ENCODE data around the gene SGK1.
"Not testable (repeated sequence)": the region's sequence is repeated elsewhere in the genome, so short reads cannot be mapped to it uniquely, and the experiment has no call there.

Gene SGK1

DNA sequence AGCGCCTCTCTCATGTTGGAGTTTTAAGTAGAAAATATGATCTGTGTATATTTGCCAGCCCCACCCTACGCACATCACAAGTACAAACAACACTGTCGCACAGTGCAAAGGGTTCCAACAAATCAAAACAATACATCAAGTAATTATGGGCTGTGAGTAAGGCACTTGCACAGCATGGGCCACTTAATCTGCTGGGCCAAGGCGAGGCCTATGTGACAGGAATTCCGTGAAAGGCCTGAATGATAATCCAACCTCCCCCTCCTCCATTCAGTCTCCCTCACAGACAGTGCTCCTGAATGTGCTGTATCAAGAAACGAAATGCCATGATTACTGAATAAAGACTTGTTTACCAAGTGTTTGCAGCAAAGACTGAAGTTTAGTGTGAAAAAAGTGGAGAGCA lies 135.4 kb downstream of the SGK1 start:
- no peak for DNase-seq

- not testable (repeated sequence) for DNase-seq
Measured at GRCh38 chr6:134181726-134182125, 136.2 kb downstream of the SGK1 start.

DNA sequence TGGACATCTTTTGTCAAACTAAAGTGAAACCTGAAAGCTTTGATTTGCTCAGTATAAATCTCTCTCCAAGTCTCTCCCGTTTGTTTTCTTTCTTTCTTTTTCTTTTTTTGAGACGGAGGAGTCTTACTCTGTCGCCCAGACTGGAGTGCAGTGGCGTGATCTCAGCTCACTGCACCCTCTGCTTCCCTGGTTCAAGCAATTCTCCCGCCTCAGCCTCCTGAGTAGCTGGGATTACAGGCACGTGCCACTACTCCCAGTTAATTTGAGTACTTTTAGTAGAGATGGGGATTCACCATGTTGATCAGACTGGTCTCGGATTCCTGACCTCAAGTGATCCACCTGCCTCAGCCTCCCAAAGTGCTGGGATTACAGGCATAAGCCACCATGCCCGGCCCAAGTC lies 136.7 kb downstream of the SGK1 start:
- DNase-seq: not testable (repeated sequence)

GRCh38 chr6:134180540-134180939 lies 137.4 kb downstream of the SGK1 start:
- not testable (repeated sequence) for DNase-seq

- peak; percentile 75 to 80 for DNase-seq
Measured at GRCh38 chr6:134178161-134179044, 139.5 kb downstream of the SGK1 start.

DNA sequence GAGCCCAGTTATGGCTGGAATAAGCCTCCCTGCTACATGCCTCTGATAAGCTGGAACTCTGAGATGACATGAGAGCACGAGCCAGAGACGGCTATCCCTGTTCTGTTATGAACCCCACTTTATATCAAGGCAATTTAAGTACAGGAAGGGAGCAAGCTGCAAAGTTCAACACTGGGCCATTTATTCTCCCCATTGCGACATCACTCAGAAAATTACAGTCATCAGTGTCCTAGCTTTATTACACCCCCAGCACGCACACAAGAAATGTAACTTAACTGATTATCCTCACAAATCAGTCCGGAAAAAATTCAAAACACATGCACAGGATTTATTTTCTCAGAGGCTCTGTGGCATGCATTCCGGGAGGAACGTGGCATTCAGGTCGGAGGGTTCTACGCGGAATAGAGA lies 140.2 kb downstream of the SGK1 start:
- peak in 1 of 2 donors; percentile 4 for DNase-seq

DNA sequence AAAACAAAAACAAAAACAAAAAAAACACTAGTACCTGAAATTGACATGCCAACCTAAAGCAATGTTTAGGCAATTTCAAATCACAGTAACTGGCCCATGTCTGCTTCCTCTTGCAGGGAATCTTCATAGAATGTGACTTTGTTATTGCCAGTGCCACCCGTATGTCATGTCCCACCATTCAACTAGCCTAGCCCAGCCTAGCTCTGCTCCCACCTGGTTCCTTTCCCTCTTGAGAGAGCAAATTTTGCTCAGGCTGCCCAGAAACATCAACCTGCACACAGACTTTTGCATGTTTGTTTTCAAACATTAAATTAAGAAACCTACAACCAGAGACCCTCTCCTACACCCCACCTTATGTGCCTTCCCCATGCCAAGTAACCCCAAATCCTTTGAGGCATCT lies 140.7 kb downstream of the SGK1 start:
- no peak for DNase-seq

DNA sequence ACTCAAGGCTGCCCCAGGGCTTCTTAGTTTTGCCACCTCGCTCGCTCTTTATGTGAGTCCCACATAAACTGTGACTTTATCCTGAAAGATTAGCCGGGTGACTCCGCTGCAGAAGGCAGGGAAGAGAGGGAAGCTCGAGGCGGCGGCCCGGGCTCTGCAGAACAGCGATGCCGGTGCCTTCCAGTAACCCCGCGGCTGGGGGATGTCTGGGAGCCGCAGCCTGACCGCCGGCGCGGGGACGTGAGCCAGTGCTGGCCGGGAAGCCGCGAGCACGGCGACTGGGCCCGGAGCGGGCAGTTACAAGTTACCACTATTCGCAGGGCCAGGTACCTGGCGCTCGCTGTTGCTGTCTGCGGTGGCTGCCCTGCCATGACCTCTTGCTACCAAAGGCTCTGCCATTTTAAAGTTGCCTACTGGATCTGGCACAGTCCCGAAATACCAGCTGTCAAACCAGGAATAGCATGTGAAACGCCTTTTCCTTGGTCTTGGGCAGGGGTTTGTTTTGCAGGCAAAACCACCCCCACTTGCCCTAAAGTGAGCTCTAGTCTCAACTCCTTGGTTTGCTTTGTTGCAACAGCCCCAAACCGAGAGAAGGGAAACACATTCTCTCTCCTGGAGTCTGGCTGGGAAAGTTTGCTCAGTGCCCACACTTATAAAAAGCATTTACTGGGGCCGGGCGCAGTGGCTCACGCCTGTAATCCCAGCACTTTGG lies 141.5 kb downstream of the SGK1 start:
- DNase-seq: peak in 1 of 2 donors; percentile 6

GRCh38 chr6:134175532-134176263 lies 142.2 kb downstream of the SGK1 start:
- DNase-seq: peak; percentile 53 to 61

DNA sequence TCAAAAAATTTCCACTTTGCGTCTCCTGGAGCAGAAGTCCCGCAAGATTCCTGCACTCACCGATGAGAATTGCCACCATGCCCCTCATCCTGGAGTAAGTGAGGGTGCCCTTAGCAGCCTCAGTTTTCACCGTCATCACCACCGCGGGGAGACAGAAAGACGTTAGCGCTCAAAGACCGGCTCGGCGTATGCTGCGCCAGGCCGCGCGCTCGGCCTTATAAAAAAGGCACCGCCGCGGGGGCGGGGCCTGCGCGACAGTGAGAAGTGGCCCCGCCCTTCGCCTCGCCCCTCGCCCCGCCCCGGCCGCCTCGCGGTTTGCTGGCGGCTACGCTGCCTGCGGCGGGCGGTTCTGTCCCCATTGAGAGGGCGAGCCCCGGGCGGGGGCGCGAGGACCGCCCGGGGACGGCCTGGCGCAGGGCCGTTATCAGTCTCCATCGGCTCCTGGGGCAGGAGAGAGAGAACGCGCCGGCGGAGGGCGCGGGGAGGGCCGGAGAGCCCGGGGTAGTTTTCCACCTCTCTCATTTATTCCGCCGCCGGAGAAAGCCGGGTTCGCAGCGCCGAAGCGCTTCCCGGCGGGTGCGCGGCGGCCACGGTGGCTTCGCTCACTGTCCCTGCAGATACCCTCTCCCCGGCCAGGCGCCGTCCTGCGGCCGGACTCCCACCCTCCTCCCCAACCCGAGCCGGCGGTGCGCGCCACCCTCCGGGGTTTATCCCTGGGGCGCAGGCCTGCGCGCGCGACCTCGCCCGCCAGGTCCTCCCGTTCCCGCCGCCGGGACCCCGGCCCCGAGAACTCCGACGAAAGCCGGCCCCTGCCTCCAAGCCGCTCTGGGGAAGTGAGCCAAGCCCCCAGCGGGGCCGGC lies 143.0 kb downstream of the SGK1 start:
- DNase-seq: peak; percentile 95 to 96

DNA sequence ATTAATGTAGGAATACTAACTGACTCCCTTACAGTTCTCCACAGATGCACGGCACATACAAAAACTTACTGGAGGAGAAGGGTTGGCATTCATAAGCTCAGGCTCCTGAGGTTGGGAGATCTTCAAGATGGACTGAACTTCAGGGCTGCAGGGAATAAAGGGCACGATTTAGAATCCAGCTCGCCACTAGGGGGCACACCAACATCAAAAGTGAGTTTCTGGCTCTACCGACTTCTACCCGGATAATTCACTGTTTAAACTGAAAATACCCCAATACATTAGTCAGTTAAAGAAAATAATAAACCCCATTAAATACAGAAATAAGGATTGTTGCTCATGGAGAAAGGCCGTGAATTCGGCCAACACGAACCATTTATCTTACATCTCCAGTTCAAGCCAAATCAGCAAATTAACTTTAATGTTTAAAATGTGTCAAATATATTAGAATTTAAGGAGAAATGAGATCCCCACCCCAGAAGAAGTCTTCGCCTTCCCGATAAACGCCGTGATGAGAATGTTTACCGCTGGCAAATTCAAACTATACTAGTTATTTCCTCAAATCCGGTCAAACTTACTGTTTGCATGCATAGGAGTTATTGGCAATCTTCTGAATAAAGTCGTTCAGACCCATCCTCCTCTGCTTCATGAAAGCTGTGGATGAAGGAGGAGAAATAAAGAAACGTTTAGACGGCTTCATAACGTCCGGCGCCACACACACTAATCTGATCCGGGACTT lies 143.8 kb downstream of the SGK1 start:
- DNase-seq: peak; percentile 93 to 95

- DNase-seq: no peak
Measured at GRCh38 chr6:134173366-134173725, 144.6 kb downstream of the SGK1 start.

DNA sequence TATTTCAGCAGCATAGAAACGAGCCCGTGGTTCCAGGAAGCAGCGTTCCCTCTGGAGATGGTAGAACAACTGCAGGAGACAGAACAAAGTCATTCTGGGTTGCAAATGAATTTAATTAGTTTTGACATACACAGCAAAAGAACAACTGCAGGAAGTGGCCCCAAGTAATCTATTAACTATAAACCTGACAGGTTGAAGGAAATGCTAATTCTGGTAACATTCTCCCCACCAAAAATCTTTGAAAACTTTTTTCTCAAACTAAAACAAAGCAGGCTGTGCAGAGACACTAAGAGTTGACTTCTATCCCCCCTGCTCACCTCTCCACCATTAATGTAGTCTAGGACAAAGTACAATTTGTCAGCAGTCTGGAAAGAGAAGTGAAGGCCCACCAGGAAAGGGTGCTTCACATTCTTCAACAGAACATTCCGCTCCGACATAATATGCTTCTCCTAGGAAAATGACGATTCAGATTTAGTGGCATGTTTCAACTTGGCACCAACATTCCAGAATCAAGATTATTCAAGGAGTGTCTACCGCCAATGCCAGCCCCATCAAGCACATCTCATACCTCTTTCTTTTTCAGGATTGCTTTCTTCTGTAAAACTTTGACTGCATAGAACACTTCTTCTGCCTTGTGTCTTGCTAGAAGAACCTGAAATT lies 145.1 kb downstream of the SGK1 start:
- DNase-seq: no peak

DNA sequence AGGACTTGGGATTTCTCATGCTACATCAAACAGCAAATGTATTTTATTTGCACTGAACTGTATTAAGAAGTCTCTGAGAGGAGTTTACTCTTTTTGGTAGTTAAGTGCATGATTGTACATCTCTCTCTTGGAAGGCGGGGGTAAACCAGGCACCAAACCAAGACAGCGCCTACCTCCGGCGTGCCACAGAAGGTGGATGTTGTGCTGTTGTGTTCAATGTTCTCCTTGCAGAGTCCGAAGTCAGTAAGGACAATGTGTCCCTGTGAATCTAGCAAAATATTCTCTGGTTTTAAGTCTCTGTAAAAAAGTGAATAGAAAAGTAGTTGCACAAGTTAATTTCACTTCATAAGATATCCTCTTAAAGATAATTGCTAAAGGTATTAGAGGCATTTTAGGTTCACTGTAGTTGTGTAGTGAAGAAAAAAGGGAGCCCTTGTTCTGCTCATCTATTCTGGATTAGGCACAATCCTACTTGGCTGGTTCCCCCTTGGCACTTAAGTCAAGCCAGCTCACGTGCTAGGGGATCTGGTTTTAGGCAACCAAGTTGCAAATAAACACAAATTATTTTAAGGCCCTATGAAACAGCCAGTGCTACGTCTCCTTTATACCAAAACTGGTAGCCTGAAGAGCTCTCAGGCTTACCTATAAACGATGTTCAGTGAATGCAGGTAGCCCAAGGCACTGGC lies 145.7 kb downstream of the SGK1 start:
- no peak for DNase-seq

DNA sequence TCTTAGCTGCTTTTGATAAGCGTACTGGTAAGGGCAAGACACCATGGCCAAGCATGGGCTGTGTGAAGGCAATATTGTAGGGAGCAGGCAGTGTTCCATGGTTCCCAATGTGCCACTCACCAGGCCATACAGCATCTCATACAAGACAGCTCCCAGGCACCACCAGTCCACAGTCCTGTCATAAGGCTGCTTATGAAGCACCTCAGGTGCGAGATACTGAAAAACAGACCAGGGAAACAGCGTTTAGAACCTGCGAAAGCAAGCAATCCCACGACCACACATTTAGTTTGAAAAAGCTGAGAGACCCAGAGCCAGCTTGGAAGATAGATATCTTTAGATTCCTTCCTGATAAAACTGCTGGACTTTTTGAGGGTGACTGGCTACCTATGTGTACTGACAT lies 146.4 kb downstream of the SGK1 start:
- no peak for DNase-seq

DNA sequence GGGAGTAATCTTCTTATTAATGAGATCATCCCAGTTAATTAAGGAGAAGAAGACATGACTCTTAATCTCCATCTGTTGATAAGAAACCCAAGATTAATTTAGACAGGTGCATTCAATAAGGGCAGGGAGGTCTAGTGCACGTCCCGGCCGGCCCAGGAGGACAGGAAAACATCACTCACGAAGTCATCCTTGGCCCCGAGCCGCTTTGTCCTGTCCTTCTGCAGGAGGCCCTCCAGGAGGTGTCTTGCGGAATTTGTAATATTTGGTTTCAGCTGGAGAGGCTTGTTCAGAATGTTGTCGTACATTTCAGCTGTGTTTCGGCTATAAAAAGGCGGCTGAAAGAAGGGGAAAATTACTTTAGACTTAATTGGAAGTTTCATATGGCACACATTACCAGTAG lies 147.1 kb downstream of the SGK1 start:
- DNase-seq: no peak

GRCh38 chr6:134169871-134170486 lies 147.9 kb downstream of the SGK1 start:
- no peak for DNase-seq

GRCh38 chr6:134168590-134169208 lies 149.2 kb downstream of the SGK1 start:
- no peak for DNase-seq

DNA sequence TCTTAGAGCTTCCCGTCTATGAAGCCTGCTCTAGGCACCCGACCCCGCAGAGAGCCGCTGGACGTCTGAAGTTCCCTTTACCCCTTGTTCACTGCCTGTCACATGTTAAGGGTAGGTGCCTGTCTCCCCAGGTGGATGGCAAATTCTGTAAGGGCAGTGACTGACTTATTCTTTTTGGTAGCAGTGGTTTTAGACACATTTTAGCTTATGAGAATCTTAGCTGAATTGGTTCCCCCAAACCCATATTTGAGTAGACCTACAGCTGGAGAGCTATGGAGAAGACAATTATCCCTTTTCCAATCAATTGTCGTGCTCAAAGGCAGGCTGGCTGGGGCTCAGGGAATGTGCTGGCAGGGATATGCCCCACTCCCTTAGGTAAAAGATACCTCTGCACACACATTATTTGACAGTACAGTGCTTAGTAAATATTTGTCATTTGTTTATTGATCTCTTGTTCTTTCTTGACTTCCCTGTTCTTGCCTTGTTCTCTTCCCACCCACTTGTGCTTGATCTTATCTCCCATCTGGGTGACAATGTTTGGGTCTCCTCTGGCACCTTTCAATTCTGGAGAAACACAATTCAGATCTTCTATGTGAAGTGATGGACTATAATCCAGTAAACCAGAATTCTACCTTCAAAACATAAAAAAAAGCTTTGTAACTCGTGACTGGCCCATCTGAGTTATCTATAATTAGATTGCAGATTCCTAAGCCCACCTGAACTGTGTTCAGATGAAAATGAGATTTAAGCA lies 151.2 kb downstream of the SGK1 start:
- DNase-seq: no peak
